DOHH2 (cell line): ENCODE results near the gene CPM.

Experiments
- CTCF ChIP-seq: fragments of 200-600 bp; sonication (generic); IDR thresholded peaks from one replicate; pipeline ENCODE4 v1.5.1; 2014; ENCODE audit warnings: antibody characterized with exemption, mild to moderate bottlenecking, low read depth, low read length; ENCODE audit not compliant: poor library complexity, severe bottlenecking
- EZH2phosphoT487 ChIP-seq: fragments of 200-600 bp; sonication (generic); IDR thresholded peaks from 2 replicates; pipeline ENCODE4 v1.6.1; 2017; ENCODE audit warnings: borderline replicate concordance, mild to moderate bottlenecking, antibody characterized with exemption, low read length, moderate library complexity, mixed read lengths

DNA sequence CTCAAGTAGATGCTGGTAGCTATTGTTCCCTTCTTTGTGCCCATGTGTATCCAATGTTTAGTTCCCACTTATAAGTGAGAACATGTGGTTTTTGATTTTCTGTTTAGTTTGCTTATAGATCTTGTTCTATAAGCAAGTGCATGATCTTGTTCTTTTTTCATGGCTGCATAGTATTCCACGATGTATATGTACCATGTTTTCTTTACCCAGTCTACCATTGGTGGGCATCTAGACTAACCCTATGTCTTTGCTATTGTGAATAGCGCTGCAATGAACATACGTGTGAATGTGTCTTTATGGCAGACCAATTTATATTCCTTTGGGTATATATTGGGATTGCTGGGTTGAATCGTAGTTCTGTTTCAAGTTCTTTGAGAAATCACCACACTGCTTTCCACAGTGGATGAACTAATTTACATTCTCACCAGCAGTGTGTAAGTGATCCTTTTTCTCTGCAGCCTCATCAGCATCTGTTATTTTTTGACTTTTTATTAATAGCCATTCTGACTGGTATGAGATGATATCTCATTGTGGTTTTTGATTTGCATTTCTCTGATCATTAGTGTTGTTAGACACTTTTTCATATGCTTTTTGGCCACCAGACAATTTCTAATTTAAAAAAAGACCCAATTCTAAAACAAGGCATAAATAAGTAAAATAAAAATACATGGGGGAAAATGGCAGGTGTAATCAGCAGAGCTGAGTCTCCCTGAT, 50.6 kb downstream of the CPM start:
- no peak for TF ChIP-seq CTCF
- no peak for TF ChIP-seq EZH2phosphoT487
